HCT116 (cell line): ENCODE data around the gene GJA10. TPM values are rescaled to one million over a fixed set of nuclear protein-coding genes. Genes with fewer than 3 reads are reported as not detected.

Experiments used
- ATAC-seq: fragments of 200-7000 bp; cut with Tn5 transposase; 2 replicates; pipeline ENCODE4 v1.9.1; 2020; ENCODE audit warnings: mild to moderate bottlenecking, moderate library complexity
- BruUV-seq: library from RNA; stranded (reverse); fragments of 400-500 nt; replicated peaks from 2 replicates; lab custom pipeline; 2021; lab: Mats Ljungman, UMichigan
- CTCF ChIA-PET: fragments of 300-600 bp; sonication (Branson Sonifier 250); formaldehyde crosslinking; loops from one replicate; lab custom pipeline; 2021; ENCODE audit warnings: antibody characterized with exemption; lab: Charles Lee
- POLR2A ChIA-PET: fragments of 300-600, 350-600 bp; sonication (Branson Sonifier 250); formaldehyde crosslinking; loops from one replicate; lab custom pipeline; 2021; ENCODE audit warnings: antibody characterized with exemption; lab: Charles Lee
- RAD21 ChIA-PET, 2 experiments: fragments of 300-600 bp; sonication (Branson Sonifier 250); formaldehyde crosslinking; loops; one replicate each; lab custom pipeline; 2023; ENCODE audit warnings: low total read pairs in 2 of 2; ENCODE audit not compliant: uncharacterized antibody in 2 of 2, unreplicated experiment in 2 of 2, low non-redundant PET in 1 of 2; lab: Charles Lee
- DNase-seq: peaks from one replicate; pipeline ENCODE4 v3.0.0-alpha.2; 2010; ENCODE audit warnings: low read depth, low spot score
- H2AFZ ChIP-seq: fragments of 200-600 bp; shearing (Covaris generic), sonication (generic); 2 replicates; pipeline ENCODE4 v1.6.1; 2017; ENCODE audit warnings: low read depth, mixed run types, mixed read lengths, antibody characterized with exemption, low read length; ENCODE audit not compliant: poor library complexity, severe bottlenecking
- H3K27ac ChIP-seq: 2 replicates; pipeline ENCODE4 v1.5.1; 2012; ENCODE audit warnings: low read depth, low read length
- H3K27me3 ChIP-seq: fragments of 200-600 bp; sonication (generic); 2 replicates; pipeline ENCODE4 v1.6.1; 2016; ENCODE audit warnings: mixed run types, low read length, mixed read lengths; ENCODE audit not compliant: insufficient read depth
- H3K36me3 ChIP-seq, 2 experiments: fragments of 200-500 bp in 1 of 2; fragments of 200-600 bp in 1 of 2; sonication (Bioruptor generic) in 1 of 2; sonication (generic) in 1 of 2; 2 replicates each; pipeline versions ENCODE4 v1.5.1 to v1.6.1; 2014 to 2016; ENCODE audit warnings: low read length in 2 of 2, inconsistent platforms in 1 of 2, mixed read lengths in 1 of 2, mixed run types in 1 of 2; ENCODE audit not compliant: insufficient read depth in 2 of 2, control insufficient read depth in 1 of 2
- H3K4me1 ChIP-seq, 2 experiments: fragments of 200-600 bp in 1 of 2; sonication (generic) in 1 of 2; 2 replicates each; pipeline versions ENCODE4 v1.5.1 to v1.6.1; 2012 to 2017; ENCODE audit warnings: low read length in 2 of 2, inconsistent platforms in 1 of 2, mild to moderate bottlenecking in 1 of 2, mixed read lengths in 1 of 2, mixed run types in 1 of 2, moderate library complexity in 1 of 2; ENCODE audit not compliant: insufficient read depth in 2 of 2, control insufficient read depth in 1 of 2
- H3K4me2 ChIP-seq: fragments of 200-600 bp; sonication (generic); 2 replicates; pipeline ENCODE4 v1.6.1; 2017; ENCODE audit warnings: mixed run types, low read length, mixed read lengths
- H3K4me3 ChIP-seq, 2 experiments: fragments of 200-600 bp in 1 of 2; sonication (generic) in 1 of 2; replicated peaks in 1 of 2; 2 replicates each; pipeline ENCODE4 v1.5.1; 2011 to 2016; ENCODE audit warnings: low read length in 2 of 2, control low read depth in 1 of 2, low read depth in 1 of 2, mild to moderate bottlenecking in 1 of 2, mixed read lengths in 1 of 2, mixed run types in 1 of 2
- H3K79me2 ChIP-seq: fragments of 200-600 bp; sonication (generic); 2 replicates; pipeline ENCODE4 v1.6.1; 2017; ENCODE audit warnings: mild to moderate bottlenecking, mixed run types, low read length, moderate library complexity, mixed read lengths; ENCODE audit not compliant: insufficient read depth
- H3K9ac ChIP-seq: fragments of 200-600 bp; sonication (generic); 2 replicates; pipeline ENCODE4 v1.6.1; 2016; ENCODE audit warnings: low read length, mixed read lengths
- H3K9me2 ChIP-seq: fragments of 200-600 bp; sonication (generic), shearing (Covaris generic); 2 replicates; pipeline ENCODE4 v1.6.1; 2017; ENCODE audit warnings: mixed run types, mild to moderate bottlenecking, moderate library complexity; ENCODE audit not compliant: insufficient read depth
- H3K9me3 ChIP-seq, 2 experiments: fragments of 200-500 bp in 1 of 2; fragments of 200-600 bp in 1 of 2; sonication (Bioruptor generic) in 1 of 2; sonication (generic) in 1 of 2; 2 replicates each; pipeline ENCODE4 v1.6.1; 2014 to 2017; ENCODE audit warnings: low read length in 2 of 2, mixed read lengths in 2 of 2, inconsistent platforms in 1 of 2, low read depth in 1 of 2, mild to moderate bottlenecking in 1 of 2, mixed run types in 1 of 2, moderate library complexity in 1 of 2; ENCODE audit not compliant: control insufficient read depth in 1 of 2, insufficient read depth in 1 of 2
- H4K20me1 ChIP-seq: fragments of 200-600 bp; sonication (generic), shearing (Covaris generic); 2 replicates; pipeline ENCODE4 v1.6.1; 2017; ENCODE audit warnings: mixed run types, mild to moderate bottlenecking, moderate library complexity; ENCODE audit not compliant: insufficient read depth
- ATF3 ChIP-seq: IDR thresholded peaks from 2 replicates; pipeline ENCODE4 v1.6.1; 2012
- CBX3 ChIP-seq: IDR thresholded peaks from 2 replicates; pipeline ENCODE4 v1.6.1; 2012; ENCODE audit warnings: low read depth
- EGR1 ChIP-seq: IDR thresholded peaks from 2 replicates; pipeline ENCODE4 v1.6.1; 2012; ENCODE audit warnings: low read depth
- EZH2 ChIP-seq: fragments of 200-600 bp; sonication (generic); IDR thresholded peaks from 2 replicates; pipeline ENCODE4 v1.6.1; 2017; ENCODE audit warnings: antibody characterized with exemption, mixed run types
- EZH2phosphoT487 ChIP-seq: fragments of 200-600 bp; IDR thresholded peaks from 2 replicates; pipeline ENCODE4 v1.6.1; 2018; ENCODE audit warnings: antibody characterized with exemption, borderline replicate concordance
- JUND ChIP-seq: IDR thresholded peaks from 2 replicates; pipeline ENCODE4 v1.6.1; 2012
- MAX ChIP-seq: IDR thresholded peaks from 2 replicates; pipeline ENCODE4 v1.6.1; 2012
- POLR2A ChIP-seq: IDR thresholded peaks from 2 replicates; pipeline ENCODE4 v1.7.0; 2011; ENCODE audit warnings: borderline replicate concordance; ENCODE audit not compliant: insufficient read depth, insufficient read length; ENCODE audit errors: extremely low read depth
- POLR2AphosphoS5 ChIP-seq: IDR thresholded peaks from 2 replicates; pipeline ENCODE4 v1.6.1; 2011; ENCODE audit warnings: mild to moderate bottlenecking, low read depth, low read length, moderate library complexity
- RAD21 ChIP-seq: IDR thresholded peaks from 2 replicates; pipeline ENCODE4 v1.6.1; 2012; ENCODE audit warnings: low read depth, mild to moderate bottlenecking
- SRF ChIP-seq: IDR thresholded peaks from 2 replicates; pipeline ENCODE4 v1.6.1; 2012; ENCODE audit warnings: low read depth
- TCF7L2 ChIP-seq: IDR thresholded peaks from 2 replicates; pipeline ENCODE4 v1.7.0; 2011; ENCODE audit warnings: borderline replicate concordance, inconsistent platforms; ENCODE audit not compliant: insufficient read depth, insufficient read length; ENCODE audit errors: extremely low read depth
- ZFX ChIP-seq: fragments of 450-650 bp; IDR thresholded peaks from 2 replicates; pipeline ENCODE4 v1.6.1; 2017
- ZNF274 ChIP-seq: fragments of 200-500 bp; sonication (Bioruptor generic); IDR thresholded peaks from 2 replicates; pipeline ENCODE4 v1.6.1; 2014; ENCODE audit warnings: mild to moderate bottlenecking, low read depth, low read length, inconsistent platforms
- intact Hi-C: fragments of 100-400 bp; cut with micrococcal nuclease; formaldehyde crosslinking; loops from 2 replicates; pipeline ENCODE4 v1.10.0; 2022
- total RNA-seq: library from RNA; stranded (reverse); gene quantifications from one replicate; pipeline ENCODE4 v1.2.1, GENCODE V29; 2021; ENCODE audit not compliant: unreplicated experiment
- TF ChIP-seq, protein P1 (sequence below): IDR thresholded peaks from 2 replicates; pipeline ENCODE4 v1.6.1; 2011; ENCODE audit warnings: mild to moderate bottlenecking, low read length, moderate library complexity; ENCODE audit not compliant: insufficient replicate concordance; ENCODE audit errors: extremely low read depth

Gene GJA10
- total RNA-seq, 1 experiment from 2014 or later, result not detected

- TF ChIP-seq POLR2A (no peak), EGR1 (no peak), ZFX (no peak), MAX (no peak), TCF7L2 (no peak), EZH2phosphoT487 (no peak), JUND (no peak), ATF3 (no peak), EZH2 (no peak), SRF (no peak), RAD21 (no peak), POLR2AphosphoS5 (no peak), CBX3 (no peak), ZNF274 (no peak)
- TF ChIP-seq, protein P1, sequence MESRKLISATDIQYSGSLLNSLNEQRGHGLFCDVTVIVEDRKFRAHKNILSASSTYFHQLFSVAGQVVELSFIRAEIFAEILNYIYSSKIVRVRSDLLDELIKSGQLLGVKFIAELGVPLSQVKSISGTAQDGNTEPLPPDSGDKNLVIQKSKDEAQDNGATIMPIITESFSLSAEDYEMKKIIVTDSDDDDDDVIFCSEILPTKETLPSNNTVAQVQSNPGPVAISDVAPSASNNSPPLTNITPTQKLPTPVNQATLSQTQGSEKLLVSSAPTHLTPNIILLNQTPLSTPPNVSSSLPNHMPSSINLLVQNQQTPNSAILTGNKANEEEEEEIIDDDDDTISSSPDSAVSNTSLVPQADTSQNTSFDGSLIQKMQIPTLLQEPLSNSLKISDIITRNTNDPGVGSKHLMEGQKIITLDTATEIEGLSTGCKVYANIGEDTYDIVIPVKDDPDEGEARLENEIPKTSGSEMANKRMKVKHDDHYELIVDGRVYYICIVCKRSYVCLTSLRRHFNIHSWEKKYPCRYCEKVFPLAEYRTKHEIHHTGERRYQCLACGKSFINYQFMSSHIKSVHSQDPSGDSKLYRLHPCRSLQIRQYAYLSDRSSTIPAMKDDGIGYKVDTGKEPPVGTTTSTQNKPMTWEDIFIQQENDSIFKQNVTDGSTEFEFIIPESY, result no peak
- CTCF ChIA-PET, result no interaction called here
- intact Hi-C loops, result no loop called here
- Histone ChIP-seq H3K79me2 (no peaks in the 10 kb centered on the region), H3K9ac (no peak overlapping the region), H3K36me3 (no peaks in the 10 kb centered on the region), H4K20me1 (no peaks in the 10 kb centered on the region), H3K27ac (no peak overlapping the region), H3K4me2 (no peak overlapping the region), H3K9me2 (no peaks in the 10 kb centered on the region), H3K9me3 (no peaks in the 10 kb centered on the region), H3K27me3 (no peaks in the 10 kb centered on the region), H3K4me1 (no peaks in the 10 kb centered on the region), H2AFZ (no peak overlapping the region), H3K4me3 (no peak overlapping the region)
- DNase-seq, result no peak
- no TSS peak for BruUV-seq
- POLR2A ChIA-PET, result no interaction called here
- no peak for ATAC-seq
- RAD21 ChIA-PET, result no interaction called here
These were observed 34.3 kb downstream of the GJA10 start for GRCh38 chr6:89928604-89929003.
